CD1c-positive myeloid dendritic cell (primary cell): ENCODE measurements around the gene APBB1.
A peak's percentile ranks its signal among the peaks of the same experiment; 100 is the strongest.
"Not testable (repeated sequence)": the region's sequence is repeated elsewhere in the genome, so short reads cannot be mapped to it uniquely, and the experiment has no call there.

Source experiments
- DNase-seq: peaks from one replicate; pipeline ENCODE4 v3.0.0-alpha.2; 2016; ENCODE audit errors: extremely low spot score

The APBB1 gene

GRCh38 chr11:6417907-6418556 is 862 bp downstream of the APBB1 start:
- no peak for DNase-seq

GRCh38 chr11:6415797-6416196 is 3.1 kb downstream of the APBB1 start:
- peak; percentile 45 for DNase-seq

- DNase-seq = peak; percentile 73
Observed at GRCh38 chr11:6414874-6415328, 4.0 kb downstream of the APBB1 start.

GRCh38 chr11:6413791-6414201 is 5.1 kb downstream of the APBB1 start:
- no peak for DNase-seq

- DNase-seq = no peak
Observed at GRCh38 chr11:6411594-6412031, 7.3 kb downstream of the APBB1 start.

- no peak for DNase-seq
Observed at GRCh38 chr11:6410695-6411430, 8.0 kb downstream of the APBB1 start.

- DNase-seq = no peak
Observed at GRCh38 chr11:6406370-6406769, 12.5 kb downstream of the APBB1 start.

- no peak for DNase-seq
Observed at GRCh38 chr11:6405846-6406245, 13.0 kb downstream of the APBB1 start.

- DNase-seq = no peak
Observed at GRCh38 chr11:6405052-6405667, 13.7 kb downstream of the APBB1 start.

GRCh38 chr11:6404342-6405051 is 14.4 kb downstream of the APBB1 start:
- DNase-seq = no peak

GRCh38 chr11:6403539-6403938 is 15.4 kb downstream of the APBB1 start:
- DNase-seq = no peak

GRCh38 chr11:6402561-6402981 is 16.3 kb downstream of the APBB1 start:
- DNase-seq = peak; percentile 46

- DNase-seq = no peak
Observed at GRCh38 chr11:6402061-6402470, 16.8 kb downstream of the APBB1 start.

- DNase-seq = no peak
Observed at GRCh38 chr11:6401464-6401863, 17.4 kb downstream of the APBB1 start.

GRCh38 chr11:6400431-6401345 is 18.2 kb downstream of the APBB1 start:
- DNase-seq = no peak

GRCh38 chr11:6397636-6398035 is 21.3 kb downstream of the APBB1 start:
- no peak for DNase-seq

- DNase-seq = no peak
Observed at GRCh38 chr11:6397156-6397555, 21.7 kb downstream of the APBB1 start.

GRCh38 chr11:6395470-6396060 is 23.3 kb downstream of the APBB1 start:
- DNase-seq = no peak

- DNase-seq = no peak
Observed at GRCh38 chr11:6393989-6394670, 24.8 kb downstream of the APBB1 start.

- DNase-seq = not testable (repeated sequence)
Observed at GRCh38 chr11:6392251-6392650, 26.6 kb downstream of the APBB1 start.
